SK-N-SH (cell line): ENCODE results near the gene C18orf54. TPM values are rescaled to one million over a fixed set of nuclear protein-coding genes. Genes with fewer than 3 reads are reported as not detected.
"Not testable (repeated sequence)": the region's sequence is repeated elsewhere in the genome, so short reads cannot be mapped to it uniquely, and the experiment has no call there.

Experiments
- CTCF ChIA-PET: fragments of 300-600, 350-600 bp; formaldehyde crosslinking; extraction: SDS; loops from one replicate; lab custom pipeline; 2021; lab: Yijun Ruan, JAX
- POLR2A ChIA-PET: fragments of 350-600 bp; sonication (Branson Sonifier 250); formaldehyde crosslinking; extraction: SDS; loops from one replicate; lab custom pipeline; 2020; ENCODE audit warnings: antibody characterized with exemption, inconsistent platforms; lab: Yijun Ruan, JAX
- DNase-seq: peaks from one replicate; pipeline ENCODE4 v3.0.0; 2012
- H2AFZ ChIP-seq: fragments of 200-600 bp; sonication (generic); 2 replicates; pipeline ENCODE4 v1.8.1; 2016; ENCODE audit warnings: antibody characterized with exemption, mild to moderate bottlenecking, low read depth
- H3F3A ChIP-seq: fragments of 200-600 bp; sonication (generic); replicated peaks from 2 replicates; pipeline ENCODE3; 2016; ENCODE audit warnings: antibody characterized with exemption, mild to moderate bottlenecking; ENCODE audit not compliant: insufficient read depth
- H3K27ac ChIP-seq, 2 experiments: fragments of 200-500 bp in 1 of 2; fragments of 200-600 bp in 1 of 2; sonication (Bioruptor generic) in 1 of 2; sonication (generic), shearing (Covaris generic) in 1 of 2; 2 replicates each; pipeline versions ENCODE4 v1.5.1 to v1.6.1; 2014 to 2016; ENCODE audit warnings: low read depth in 2 of 2, inconsistent platforms in 1 of 2, low read length in 1 of 2, mild to moderate bottlenecking in 1 of 2, mixed read lengths in 1 of 2
- H3K27me3 ChIP-seq: fragments of 200-600 bp; sonication (generic), shearing (Covaris generic); 2 replicates; pipeline ENCODE4 v1.6.1; 2016; ENCODE audit warnings: mixed run types; ENCODE audit not compliant: insufficient read depth
- H3K36me3 ChIP-seq, 2 experiments: fragments of 200-500 bp in 1 of 2; fragments of 200-600 bp in 1 of 2; sonication (Bioruptor generic) in 1 of 2; sonication (generic) in 1 of 2; replicated peaks in 1 of 2; 2 replicates each; pipeline versions ENCODE3 to v1.5.1; 2014 to 2016; ENCODE audit warnings: low read length in 1 of 2, mild to moderate bottlenecking in 1 of 2; ENCODE audit not compliant: insufficient read depth in 2 of 2, control insufficient read depth in 1 of 2
- H3K4me1 ChIP-seq, 2 experiments: fragments of 200-500 bp in 1 of 2; fragments of 200-600 bp in 1 of 2; sonication (Bioruptor generic) in 1 of 2; sonication (generic), shearing (Covaris generic) in 1 of 2; 2 replicates each; pipeline versions ENCODE4 v1.5.1 to v1.6.1; 2014 to 2016; ENCODE audit warnings: low read depth in 1 of 2, low read length in 1 of 2, mixed run types in 1 of 2; ENCODE audit not compliant: insufficient read depth in 2 of 2, control insufficient read depth in 1 of 2
- H3K4me2 ChIP-seq: fragments of 200-600 bp; sonication (generic), shearing (Covaris generic); 2 replicates; pipeline ENCODE4 v1.6.1; 2017; ENCODE audit warnings: mixed run types
- H3K4me3 ChIP-seq, 2 experiments: fragments of 200-500 bp in 1 of 2; fragments of 200-600 bp in 1 of 2; sonication (Bioruptor generic) in 1 of 2; sonication (generic), shearing (Covaris generic) in 1 of 2; 2 replicates each; pipeline versions ENCODE4 v1.5.1 to v1.8.1; 2014 to 2016; ENCODE audit warnings: low read depth in 2 of 2, inconsistent platforms in 1 of 2, low read length in 1 of 2, mild to moderate bottlenecking in 1 of 2, mixed read lengths in 1 of 2, moderate library complexity in 1 of 2
- H3K79me2 ChIP-seq: fragments of 200-600 bp; sonication (generic); 2 replicates; pipeline ENCODE4 v1.8.1; 2017; ENCODE audit warnings: mild to moderate bottlenecking; ENCODE audit not compliant: insufficient read depth
- H3K9ac ChIP-seq: fragments of 200-600 bp; sonication (generic); 2 replicates; pipeline ENCODE4 v1.6.1; 2017; ENCODE audit warnings: mixed run types
- H3K9me2 ChIP-seq: fragments of 200-600 bp; sonication (generic); 2 replicates; pipeline ENCODE4 v1.6.1; 2017; ENCODE audit warnings: mixed run types
- H3K9me3 ChIP-seq: fragments of 200-600 bp; sonication (generic); 2 replicates; pipeline ENCODE4 v1.6.1; 2017; ENCODE audit warnings: mixed run types, mild to moderate bottlenecking, moderate library complexity
- H4K20me1 ChIP-seq: fragments of 200-600 bp; sonication (generic); 2 replicates; pipeline ENCODE4 v1.6.1; 2017; ENCODE audit warnings: mild to moderate bottlenecking, mixed run types; ENCODE audit not compliant: insufficient read depth
- EP300 ChIP-seq, 2 experiments: IDR thresholded peaks; 2 replicates each; pipeline versions ENCODE4 v1.4.0 to v1.6.1; 2012; ENCODE audit warnings: borderline replicate concordance in 1 of 2, low read depth in 1 of 2, low read length in 1 of 2
- FOSL2 ChIP-seq: IDR thresholded peaks from 2 replicates; pipeline ENCODE4 v1.4.0; 2012; ENCODE audit warnings: low read depth, mild to moderate bottlenecking, moderate library complexity, borderline replicate concordance
- GABPA ChIP-seq: IDR thresholded peaks from 2 replicates; pipeline ENCODE4 v1.4.0; 2012; ENCODE audit warnings: low read depth, mild to moderate bottlenecking
- GATA2 ChIP-seq: sonication (generic); formaldehyde crosslinking; IDR thresholded peaks from 2 replicates; pipeline ENCODE4 v1.5.0; 2020; ENCODE audit warnings: mild to moderate bottlenecking, missing genetic modification reagents
- MEF2A ChIP-seq: IDR thresholded peaks from 2 replicates; pipeline ENCODE4 v1.4.0; 2012; ENCODE audit warnings: low read depth, borderline replicate concordance
- MXI1 ChIP-seq: IDR thresholded peaks from 2 replicates; pipeline ENCODE4 v1.6.1; 2012; ENCODE audit warnings: mild to moderate bottlenecking, low read depth, low read length, improper control_type of control experiment
- NFIC ChIP-seq: IDR thresholded peaks from 2 replicates; pipeline ENCODE4 v1.4.0; 2012; ENCODE audit warnings: borderline replicate concordance
- NRF1 ChIP-seq: IDR thresholded peaks from 2 replicates; pipeline ENCODE4 v1.6.1; 2012; ENCODE audit warnings: low read depth, mild to moderate bottlenecking, low read length
- POLR2AphosphoS5 ChIP-seq: IDR thresholded peaks from 2 replicates; pipeline ENCODE4 v1.6.1; 2012; ENCODE audit warnings: low read depth, low read length
- RAD21 ChIP-seq: IDR thresholded peaks from 2 replicates; pipeline ENCODE4 v1.6.1; 2012; ENCODE audit warnings: mild to moderate bottlenecking, low read length
- RCOR1 ChIP-seq: fragments of 150-350 bp; IDR thresholded peaks from 2 replicates; pipeline ENCODE4 v1.6.1; 2017; ENCODE audit warnings: antibody characterized with exemption, low read length
- RFX5 ChIP-seq: IDR thresholded peaks from 2 replicates; pipeline ENCODE4 v1.6.1; 2012; ENCODE audit warnings: mild to moderate bottlenecking, improper control_type of control experiment, low read length
- SIN3A ChIP-seq: IDR thresholded peaks from 2 replicates; pipeline ENCODE4 v1.6.1; 2012; ENCODE audit warnings: low read depth, mild to moderate bottlenecking, low read length, moderate library complexity, borderline replicate concordance
- TCF12 ChIP-seq: IDR thresholded peaks from 2 replicates; pipeline ENCODE4 v1.4.0; 2012
- YY1 ChIP-seq: IDR thresholded peaks from 2 replicates; pipeline ENCODE4 v1.4.0; 2012; ENCODE audit warnings: low read depth, mild to moderate bottlenecking
- WGBS: methylation state at CpG from one replicate; pipeline ENCODE4 v1.1.6; 2017; ENCODE audit warnings: low lambda C conversion rate; 5-methylcytosine and 5-hydroxymethylcytosine counted together
- polyA plus RNA-seq, 3 experiments: library from polyadenylated mRNA; depleted of rRNA; stranded (reverse); fragments of >200 nt; gene quantifications; 2 replicates each; pipeline ENCODE4 v1.2.3, GENCODE V29; 2012
- TF ChIP-seq, protein P1 (sequence below): IDR thresholded peaks from 2 replicates; pipeline ENCODE4; 2012
- TF ChIP-seq, protein P2 (sequence below): fragments of 200-600 bp; sonication (generic); IDR thresholded peaks from 2 replicates; pipeline ENCODE4 v1.6.1; 2017; ENCODE audit warnings: antibody characterized with exemption, mild to moderate bottlenecking, moderate library complexity
- TF ChIP-seq, protein P3 (sequence below): IDR thresholded peaks from 2 replicates; pipeline ENCODE4 v1.4.0; 2012; ENCODE audit warnings: low read depth, borderline replicate concordance
- TF ChIP-seq, protein P4 (sequence below): IDR thresholded peaks from 2 replicates; pipeline ENCODE4 v1.4.0; 2012; ENCODE audit warnings: low read depth
- TF ChIP-seq, protein P5 (sequence below): IDR thresholded peaks from 2 replicates; pipeline ENCODE4 v1.4.0; 2012; ENCODE audit warnings: low read depth, borderline replicate concordance

Gene C18orf54
- polyA plus RNA-seq, 1 of the 3 experiments (the other 2 are of a cell fraction) = 0.76 TPM

DNA sequence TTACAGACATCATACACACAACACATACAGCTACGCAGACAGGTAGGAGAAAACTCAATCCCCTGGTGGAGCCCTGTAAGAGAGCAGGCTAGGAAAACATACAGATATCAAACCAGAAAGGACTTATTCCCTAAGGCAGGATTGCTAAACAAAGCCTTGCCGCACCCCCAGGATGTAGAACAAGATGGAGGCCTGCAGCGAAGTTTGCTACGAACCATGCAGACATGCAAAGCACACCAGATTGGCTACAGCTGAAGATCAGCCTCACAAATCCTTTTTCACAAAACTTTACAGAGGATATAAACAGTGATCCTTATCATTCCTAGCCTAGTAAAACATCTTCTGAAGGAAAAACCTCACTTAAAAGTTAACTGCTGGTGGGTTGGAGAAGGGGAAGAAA, 28.3 kb downstream of the C18orf54 start:
- DNase-seq = no peak
- H3K9me3 ChIP-seq = no peaks in the 10 kb centered on the region
- ChIA-PET CTCF (no interaction called here), POLR2A (interaction anchor here (0.7 kb wide), 1 partner anchor 32 kb away, joined by 3 read pairs; no protein-coding TSS in a partner anchor)
- 100% methylated on average over 4 of the region's 4 CpGs for WGBS
- H3K9me2 ChIP-seq = no peaks in the 10 kb centered on the region
- no peaks in the 10 kb centered on the region for H3F3A ChIP-seq
- no peaks in the 10 kb centered on the region for H3K36me3 ChIP-seq
- no peak overlapping the region for H3K4me2 ChIP-seq
- no peak for TF ChIP-seq TCF12
- no peak for TF ChIP-seq NFIC
- no peak for TF ChIP-seq POLR2AphosphoS5
- TF ChIP-seq NRF1 = no peak
- no peak for TF ChIP-seq RAD21
- TF ChIP-seq, protein P1, sequence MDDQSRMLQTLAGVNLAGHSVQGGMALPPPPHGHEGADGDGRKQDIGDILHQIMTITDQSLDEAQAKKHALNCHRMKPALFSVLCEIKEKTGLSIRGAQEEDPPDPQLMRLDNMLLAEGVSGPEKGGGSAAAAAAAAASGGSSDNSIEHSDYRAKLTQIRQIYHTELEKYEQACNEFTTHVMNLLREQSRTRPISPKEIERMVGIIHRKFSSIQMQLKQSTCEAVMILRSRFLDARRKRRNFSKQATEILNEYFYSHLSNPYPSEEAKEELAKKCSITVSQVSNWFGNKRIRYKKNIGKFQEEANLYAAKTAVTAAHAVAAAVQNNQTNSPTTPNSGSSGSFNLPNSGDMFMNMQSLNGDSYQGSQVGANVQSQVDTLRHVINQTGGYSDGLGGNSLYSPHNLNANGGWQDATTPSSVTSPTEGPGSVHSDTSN = no peak
- TF ChIP-seq, protein P2, sequence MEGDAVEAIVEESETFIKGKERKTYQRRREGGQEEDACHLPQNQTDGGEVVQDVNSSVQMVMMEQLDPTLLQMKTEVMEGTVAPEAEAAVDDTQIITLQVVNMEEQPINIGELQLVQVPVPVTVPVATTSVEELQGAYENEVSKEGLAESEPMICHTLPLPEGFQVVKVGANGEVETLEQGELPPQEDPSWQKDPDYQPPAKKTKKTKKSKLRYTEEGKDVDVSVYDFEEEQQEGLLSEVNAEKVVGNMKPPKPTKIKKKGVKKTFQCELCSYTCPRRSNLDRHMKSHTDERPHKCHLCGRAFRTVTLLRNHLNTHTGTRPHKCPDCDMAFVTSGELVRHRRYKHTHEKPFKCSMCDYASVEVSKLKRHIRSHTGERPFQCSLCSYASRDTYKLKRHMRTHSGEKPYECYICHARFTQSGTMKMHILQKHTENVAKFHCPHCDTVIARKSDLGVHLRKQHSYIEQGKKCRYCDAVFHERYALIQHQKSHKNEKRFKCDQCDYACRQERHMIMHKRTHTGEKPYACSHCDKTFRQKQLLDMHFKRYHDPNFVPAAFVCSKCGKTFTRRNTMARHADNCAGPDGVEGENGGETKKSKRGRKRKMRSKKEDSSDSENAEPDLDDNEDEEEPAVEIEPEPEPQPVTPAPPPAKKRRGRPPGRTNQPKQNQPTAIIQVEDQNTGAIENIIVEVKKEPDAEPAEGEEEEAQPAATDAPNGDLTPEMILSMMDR = no peak
- no peak for TF ChIP-seq FOSL2
- no peak for TF ChIP-seq YY1
- TF ChIP-seq EP300 (IDR thresholded peaks at IDR 0.05; ENCODE audit: borderline replicate concordance in 1 of 2, low read depth in 1 of 2, low read length in 1 of 2) = no peak
- TF ChIP-seq RFX5 = no peak
- no peak for TF ChIP-seq GATA2 (CRISPR knock-in tag)
- TF ChIP-seq GABPA = no peak
- TF ChIP-seq MEF2A = no peak
- no peak for TF ChIP-seq SIN3A
- TF ChIP-seq, protein P3, sequence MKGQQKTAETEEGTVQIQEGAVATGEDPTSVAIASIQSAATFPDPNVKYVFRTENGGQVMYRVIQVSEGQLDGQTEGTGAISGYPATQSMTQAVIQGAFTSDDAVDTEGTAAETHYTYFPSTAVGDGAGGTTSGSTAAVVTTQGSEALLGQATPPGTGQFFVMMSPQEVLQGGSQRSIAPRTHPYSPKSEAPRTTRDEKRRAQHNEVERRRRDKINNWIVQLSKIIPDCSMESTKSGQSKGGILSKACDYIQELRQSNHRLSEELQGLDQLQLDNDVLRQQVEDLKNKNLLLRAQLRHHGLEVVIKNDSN = no peak
- TF ChIP-seq MXI1 = no peak
- TF ChIP-seq, protein P4, sequence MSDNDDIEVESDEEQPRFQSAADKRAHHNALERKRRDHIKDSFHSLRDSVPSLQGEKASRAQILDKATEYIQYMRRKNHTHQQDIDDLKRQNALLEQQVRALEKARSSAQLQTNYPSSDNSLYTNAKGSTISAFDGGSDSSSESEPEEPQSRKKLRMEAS = no peak
- TF ChIP-seq, protein P5, sequence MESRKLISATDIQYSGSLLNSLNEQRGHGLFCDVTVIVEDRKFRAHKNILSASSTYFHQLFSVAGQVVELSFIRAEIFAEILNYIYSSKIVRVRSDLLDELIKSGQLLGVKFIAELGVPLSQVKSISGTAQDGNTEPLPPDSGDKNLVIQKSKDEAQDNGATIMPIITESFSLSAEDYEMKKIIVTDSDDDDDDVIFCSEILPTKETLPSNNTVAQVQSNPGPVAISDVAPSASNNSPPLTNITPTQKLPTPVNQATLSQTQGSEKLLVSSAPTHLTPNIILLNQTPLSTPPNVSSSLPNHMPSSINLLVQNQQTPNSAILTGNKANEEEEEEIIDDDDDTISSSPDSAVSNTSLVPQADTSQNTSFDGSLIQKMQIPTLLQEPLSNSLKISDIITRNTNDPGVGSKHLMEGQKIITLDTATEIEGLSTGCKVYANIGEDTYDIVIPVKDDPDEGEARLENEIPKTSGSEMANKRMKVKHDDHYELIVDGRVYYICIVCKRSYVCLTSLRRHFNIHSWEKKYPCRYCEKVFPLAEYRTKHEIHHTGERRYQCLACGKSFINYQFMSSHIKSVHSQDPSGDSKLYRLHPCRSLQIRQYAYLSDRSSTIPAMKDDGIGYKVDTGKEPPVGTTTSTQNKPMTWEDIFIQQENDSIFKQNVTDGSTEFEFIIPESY = no peak
- no peak for TF ChIP-seq RCOR1
- H4K20me1 ChIP-seq = no peaks in the 10 kb centered on the region
- no peak overlapping the region for H2AFZ ChIP-seq
- no peak overlapping the region for H3K9ac ChIP-seq
- no peak overlapping the region for H3K4me3 ChIP-seq
- H3K79me2 ChIP-seq = no peaks in the 10 kb centered on the region
- H3K27ac ChIP-seq = no peak overlapping the region
- H3K27me3 ChIP-seq = no peaks in the 10 kb centered on the region
- H3K4me1 ChIP-seq = no peaks in the 10 kb centered on the region

DNA sequence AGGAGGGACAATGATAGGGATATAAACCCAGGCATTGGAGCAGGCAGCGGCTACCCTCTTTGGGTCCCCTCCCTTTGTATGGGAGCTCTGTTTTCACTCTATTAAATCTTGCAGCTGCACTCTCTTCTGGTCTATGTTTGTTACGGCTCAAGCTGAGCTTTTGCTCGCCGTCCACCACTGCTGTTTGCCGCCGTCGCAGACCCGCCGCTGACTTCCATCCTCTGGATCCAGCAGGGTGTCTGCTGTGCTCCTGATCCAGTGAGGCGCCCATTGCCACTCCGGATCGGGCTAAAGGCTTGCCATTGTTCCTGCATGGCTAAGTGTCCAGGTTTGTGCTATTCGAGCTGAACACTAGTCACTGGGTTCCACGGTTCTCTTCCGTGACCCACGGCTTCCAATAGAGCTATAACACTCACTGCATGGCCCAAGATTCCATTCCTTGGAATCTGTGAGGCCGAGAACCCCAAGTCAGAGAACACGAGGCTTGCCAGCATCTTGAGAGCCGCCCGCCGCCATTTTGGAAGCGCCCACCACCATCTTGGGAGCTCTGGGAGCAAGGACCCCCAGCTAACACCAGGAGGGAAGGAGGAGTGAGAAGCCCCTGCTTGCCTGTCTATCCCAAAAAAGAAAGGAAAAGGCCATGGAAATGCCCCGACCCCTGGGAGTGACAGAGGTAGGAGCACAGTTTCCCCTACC, 29.2 kb downstream of the C18orf54 start:
- H3K9me3 ChIP-seq, H4K20me1 ChIP-seq, H3K27ac ChIP-seq, DNase-seq, H3K4me1 ChIP-seq, H3K27me3 ChIP-seq, H3K4me2 ChIP-seq, H3K4me3 ChIP-seq, H3K9ac ChIP-seq, H2AFZ ChIP-seq, H3K36me3 ChIP-seq, H3K9me2 ChIP-seq, H3K79me2 ChIP-seq, POLR2A ChIA-PET, H3F3A ChIP-seq: not testable (repeated sequence)
- 94% methylated on average over 16 of the region's 23 CpGs for WGBS
- CTCF ChIA-PET = interaction anchor here (0.9 kb wide), 1 partner anchor 61 kb away, joined by 3 read pairs; no protein-coding TSS in a partner anchor
